ENCODE measurements around the gene RGS3.
"Not testable (repeated sequence)": the region's sequence is repeated elsewhere in the genome, so short reads cannot be mapped to it uniquely, and the experiment has no call there.

The RGS3 gene

GRCh38 chr9:113463418-113464285, at the start of gene RGS3:
Gene RGS3, plus strand, starts transcription at chr9:113463727. Its CDS starts 76 bp downstream, at chr9:113463803.
- DNase-seq = no peak

GRCh38 chr9:113416149-113416721, 47.3 kb upstream of the RGS3 start:
- DNase-seq = no peak

DNA sequence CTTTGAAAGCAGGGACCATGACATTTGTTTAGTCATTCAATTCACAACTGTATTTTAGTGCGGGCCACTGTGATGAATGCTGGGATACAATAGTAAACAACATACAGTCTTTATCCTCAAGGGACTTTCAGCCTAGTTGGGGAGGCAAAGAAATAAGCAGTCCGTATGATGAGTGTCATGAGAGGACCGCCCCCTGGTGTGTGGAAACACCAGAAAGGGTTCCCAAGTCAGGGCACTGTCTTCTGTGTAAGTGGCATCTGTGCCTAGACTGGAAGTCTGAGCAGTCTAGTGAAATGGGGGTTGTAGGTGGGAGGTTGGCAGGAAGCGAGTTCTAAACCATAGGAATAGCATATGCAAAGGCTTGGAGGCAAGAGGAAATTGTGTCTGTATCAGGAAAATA, 46.2 kb upstream of the RGS3 start:
- DNase-seq = no peak

DNA sequence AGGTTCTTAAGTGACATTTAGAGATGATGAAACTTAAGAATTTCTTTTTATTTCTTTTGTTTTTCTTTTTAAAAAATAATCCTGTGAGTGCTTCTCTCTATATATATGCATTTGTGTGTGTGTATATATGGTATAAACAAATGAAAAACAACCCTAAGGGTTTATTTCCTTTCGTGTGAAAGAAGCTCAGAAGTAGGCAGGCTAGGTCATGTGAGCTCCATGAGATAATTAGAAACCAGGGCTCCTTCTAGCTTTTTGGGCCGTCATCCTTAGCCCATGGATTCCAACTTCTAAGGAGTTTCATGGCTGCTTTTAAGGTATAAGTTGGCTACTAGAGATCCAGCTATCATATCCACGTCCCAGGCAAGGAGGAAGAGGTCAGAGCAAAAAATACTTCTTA, 41.8 kb upstream of the RGS3 start:
- no peak for DNase-seq

DNA sequence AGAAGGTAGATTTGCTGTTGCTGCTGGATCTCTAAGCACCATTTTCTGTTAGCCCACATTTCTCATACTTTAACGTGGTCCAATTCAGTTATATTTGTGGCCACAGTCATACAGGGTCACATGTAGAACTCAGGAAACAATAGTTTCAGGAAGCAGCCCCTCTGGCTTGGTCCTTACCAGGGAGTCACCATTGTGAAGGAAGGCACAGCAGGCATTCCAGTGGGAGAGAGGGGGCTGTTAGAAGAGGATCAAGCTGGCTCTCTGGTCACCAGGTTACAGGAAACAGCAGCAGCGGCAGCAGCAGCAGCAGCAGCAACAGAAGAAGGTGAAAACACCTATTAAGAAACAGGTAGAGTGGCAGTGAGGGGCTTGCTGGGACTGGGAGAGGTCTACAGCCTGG, 38.5 kb upstream of the RGS3 start:
- DNase-seq = no peak

- DNase-seq = no peak
These were observed 36.8 kb upstream of the RGS3 start for GRCh38 chr9:113426701-113427100.

DNA sequence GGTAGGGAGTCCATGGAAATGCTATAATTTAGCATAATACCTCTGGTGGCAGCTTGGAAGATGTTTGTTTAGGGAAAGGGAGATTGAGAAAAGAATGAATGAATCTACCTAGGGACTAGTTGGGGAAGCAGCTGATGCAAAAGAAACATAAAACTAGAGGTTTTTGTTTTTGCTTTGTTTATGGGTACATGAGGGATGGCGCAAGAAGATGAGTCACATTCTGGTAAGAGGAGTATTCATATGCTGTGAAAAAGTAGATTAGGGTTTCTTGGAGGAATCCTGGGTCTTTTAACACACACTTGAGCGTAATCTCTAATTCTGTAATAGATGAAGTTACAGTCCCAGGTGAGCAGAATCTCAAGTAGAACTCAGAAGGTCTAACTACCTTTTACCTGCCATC, 35.9 kb upstream of the RGS3 start:
- DNase-seq = no peak

GRCh38 chr9:113428062-113428615, 35.4 kb upstream of the RGS3 start:
- DNase-seq = no peak

DNA sequence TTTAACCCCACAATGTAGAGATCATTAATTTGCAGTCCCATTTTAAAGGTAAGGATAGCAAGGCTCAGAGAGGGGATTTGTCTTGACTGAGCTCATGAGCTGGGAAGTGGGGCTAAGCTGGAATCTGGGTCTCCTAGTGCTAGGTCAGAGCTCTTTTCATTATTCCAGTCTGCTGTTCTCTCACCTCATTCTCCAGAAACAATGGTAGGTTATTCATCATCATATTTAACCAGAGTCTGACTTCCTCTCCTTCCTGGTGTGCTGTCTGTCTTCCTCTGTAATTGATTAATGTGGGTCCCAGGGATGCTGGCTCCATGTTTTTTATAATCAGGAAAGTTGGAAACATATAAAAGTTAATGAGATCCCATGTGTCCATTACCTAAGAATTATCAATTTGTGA, 32.3 kb upstream of the RGS3 start:
- DNase-seq = no peak

- no peak for DNase-seq
These were observed 26.6 kb upstream of the RGS3 start for GRCh38 chr9:113436728-113437515.

GRCh38 chr9:113437716-113438115, 25.8 kb upstream of the RGS3 start:
- DNase-seq = not testable (repeated sequence)

DNA sequence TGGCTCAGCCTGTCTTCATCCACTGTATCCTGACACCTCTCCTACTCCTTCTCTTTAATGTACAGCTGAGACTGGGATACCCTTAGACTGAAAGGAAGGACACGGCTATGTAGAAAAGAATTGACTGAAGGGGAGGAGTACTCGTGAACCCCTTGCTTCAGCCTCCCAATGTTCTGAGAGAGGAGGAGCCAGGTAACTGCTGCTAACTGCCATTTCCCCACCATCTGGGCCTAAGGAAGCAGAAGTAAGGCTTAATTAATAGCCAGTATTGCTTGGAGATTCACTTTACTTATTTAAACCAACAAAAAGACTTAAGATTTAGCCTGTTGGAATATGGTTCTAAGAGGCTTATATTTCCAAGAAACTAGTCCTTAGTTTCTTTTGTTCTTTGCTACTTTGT, 18.8 kb upstream of the RGS3 start:
- no peak for DNase-seq

GRCh38 chr9:113446323-113446740, 17.2 kb upstream of the RGS3 start:
- no peak for DNase-seq

DNA sequence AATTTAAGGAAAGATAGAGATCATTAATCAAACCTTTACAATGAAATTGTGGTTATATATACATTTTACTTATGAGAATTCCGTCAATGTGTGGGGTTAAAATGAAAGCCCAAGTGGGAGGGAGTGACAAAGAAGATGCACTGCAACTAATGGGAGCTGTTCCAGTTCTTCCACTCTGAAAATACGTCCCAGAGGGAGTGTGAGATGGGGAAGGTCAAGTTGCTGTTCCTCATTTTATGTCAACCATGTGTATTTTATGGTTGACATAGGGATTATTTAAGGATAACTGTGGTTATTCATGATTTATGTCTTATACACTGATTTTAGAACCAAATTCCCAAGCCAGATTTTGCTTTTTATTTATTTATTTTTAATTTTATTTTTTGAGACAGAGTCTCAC, 14.2 kb upstream of the RGS3 start:
- no peak for DNase-seq

- no peak for DNase-seq
These were observed 11.4 kb upstream of the RGS3 start for GRCh38 chr9:113452113-113452605.

DNA sequence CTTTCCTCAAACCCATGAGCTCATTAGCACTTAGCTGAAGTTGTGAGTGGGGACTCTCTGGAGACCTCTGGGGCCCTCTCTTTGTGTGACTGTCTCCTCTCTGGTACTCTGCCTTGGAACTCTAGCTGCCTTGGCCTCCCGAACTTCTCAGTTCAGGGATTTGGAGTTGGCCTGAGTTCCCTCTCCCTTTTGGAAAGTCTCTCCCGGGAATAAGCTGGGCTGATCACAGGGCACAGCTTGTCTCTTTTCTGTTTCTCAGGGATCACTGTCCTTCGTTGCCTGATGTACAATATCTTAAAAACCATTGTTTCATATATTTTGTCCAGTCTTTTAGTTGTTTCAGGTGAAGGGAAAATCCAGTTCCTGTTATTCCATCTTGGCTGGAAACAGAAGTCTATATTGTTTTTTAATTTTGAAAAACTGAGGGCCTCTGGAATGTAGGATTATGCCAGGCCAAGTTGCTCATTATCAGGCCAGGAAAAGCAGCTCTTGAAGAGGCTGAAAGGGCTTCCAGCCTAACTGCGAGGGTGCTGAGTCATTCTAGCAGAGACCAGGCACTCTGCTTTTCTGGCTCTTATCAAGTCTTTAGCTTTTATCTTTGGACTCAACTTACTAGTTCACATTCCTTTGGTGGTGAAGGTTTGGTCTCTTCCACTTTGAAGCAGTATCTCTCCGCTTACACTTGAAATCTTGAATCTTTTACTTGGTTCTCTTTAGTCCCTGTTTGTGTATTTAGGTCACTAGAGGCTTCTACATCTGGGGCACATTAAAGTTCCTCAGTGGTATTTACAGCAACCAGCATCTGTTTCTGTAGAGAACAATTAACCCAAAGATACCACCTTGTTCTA, 8.4 kb upstream of the RGS3 start:
- DNase-seq = no peak

DNA sequence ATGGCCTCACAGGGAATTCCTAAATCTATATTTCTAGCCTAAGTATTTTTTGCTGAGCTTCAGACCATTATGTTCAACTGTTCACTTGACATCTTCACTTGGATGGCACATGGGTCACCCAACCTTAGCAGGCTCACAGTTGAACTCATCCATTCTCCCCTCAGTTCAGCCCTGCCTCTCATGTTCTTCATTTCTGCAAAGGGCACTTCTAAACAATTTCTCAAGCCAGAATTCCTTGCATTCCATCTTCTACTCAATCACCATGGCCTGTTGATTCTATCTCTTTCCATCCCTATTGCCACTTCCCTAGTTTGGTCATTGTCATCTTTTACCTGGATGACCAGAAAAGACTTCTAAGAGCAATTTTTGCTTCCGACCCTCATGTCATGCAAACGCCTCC, 7.3 kb upstream of the RGS3 start:
- no peak for DNase-seq

DNA sequence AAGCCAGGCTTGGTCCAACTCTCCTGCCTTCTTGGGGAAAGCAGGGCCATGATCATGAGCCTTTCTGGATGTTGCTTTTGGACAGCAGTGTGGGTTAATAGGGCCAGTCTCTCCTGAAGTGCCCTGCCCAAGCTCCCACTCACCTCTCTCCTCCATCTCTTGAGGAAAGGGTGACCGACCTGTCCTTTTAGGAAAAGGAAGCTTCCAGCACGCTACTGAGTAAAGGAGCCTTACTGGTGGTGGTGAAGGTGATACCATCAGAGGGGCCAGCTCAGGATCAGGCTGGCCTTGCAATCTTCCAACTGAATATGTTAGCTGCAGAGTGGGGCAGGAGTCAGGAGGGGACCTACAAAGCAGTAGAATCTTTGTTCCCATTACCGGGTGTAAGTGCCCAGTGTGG, 2.2 kb upstream of the RGS3 start:
- DNase-seq = no peak

- DNase-seq = no peak
These were observed 1.6 kb upstream of the RGS3 start for GRCh38 chr9:113461943-113462342.

DNA sequence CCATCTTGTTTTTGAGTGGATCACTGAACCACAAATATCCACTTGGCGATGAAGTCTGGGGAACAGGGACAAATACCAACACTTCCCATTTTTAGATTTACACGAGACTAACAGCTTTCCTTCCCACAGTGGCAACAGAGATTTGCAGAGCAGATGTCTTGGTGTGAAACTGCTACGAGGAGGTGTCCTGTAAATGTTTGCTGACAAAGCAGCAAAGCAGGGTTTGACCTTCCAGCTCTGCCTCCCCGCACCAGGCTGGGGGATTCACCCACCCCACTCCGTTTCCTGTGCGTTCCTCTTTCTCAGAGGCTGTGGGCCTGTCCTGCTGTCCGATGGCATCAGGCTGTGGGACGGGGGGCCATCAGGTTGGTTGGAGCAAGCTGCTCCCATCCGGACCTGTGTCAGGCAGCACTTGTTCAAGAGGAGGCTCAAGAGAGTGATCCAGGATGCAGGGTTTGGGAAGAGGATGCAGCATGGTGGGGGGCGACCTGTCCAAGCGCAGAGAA, 693 bp upstream of the RGS3 start:
- DNase-seq = no peak

DNA sequence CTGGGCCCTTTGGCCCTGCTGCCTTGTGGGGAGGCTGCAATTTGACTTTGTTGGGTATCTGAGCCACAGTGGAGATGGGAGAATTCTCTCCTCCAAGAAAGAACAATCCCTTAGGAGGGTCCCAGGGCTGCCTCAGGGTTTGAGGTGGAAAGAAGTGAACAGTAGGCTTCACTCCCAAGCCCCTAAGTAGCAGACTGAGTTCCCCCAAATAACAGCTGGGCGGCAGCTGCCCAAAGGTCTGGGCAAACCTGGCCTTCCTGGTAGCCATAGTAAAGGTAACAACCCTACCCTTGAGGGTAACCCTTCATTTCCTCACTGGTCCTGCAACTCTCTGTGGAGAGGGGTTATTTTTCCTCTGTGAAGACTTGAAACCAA, 746 bp downstream of the RGS3 start:
- no peak for DNase-seq

GRCh38 chr9:113465599-113466140, 2.1 kb downstream of the RGS3 start:
- DNase-seq = no peak

Measured in NCI-H446 treated with DMSO at 0.1 percent for 48 hours (cell line).